ENCODE data around the gene PLOD2.

Gene PLOD2

GRCh38 chr3:146033950-146034349, 127.0 kb downstream of the PLOD2 start:
- no peak for DNase-seq

- no peak for DNase-seq
These were observed 134.4 kb downstream of the PLOD2 start for GRCh38 chr3:146026547-146026946.

- DNase-seq = no peak
These were observed 136.7 kb downstream of the PLOD2 start for GRCh38 chr3:146024260-146024659.

- no peak for DNase-seq
These were observed 140.0 kb downstream of the PLOD2 start for GRCh38 chr3:146020969-146021368.

GRCh38 chr3:146019508-146019907, 141.5 kb downstream of the PLOD2 start:
- DNase-seq = no peak
